Stimulated activated CD4-positive, alpha-beta T cell treated with anti-CD3 and anti-CD28 coated beads, Interleukin-12 subunit alpha, Interleukin-12 subunit beta, amount 100 ng/mL, for 24 hours (primary cell): ENCODE results near the gene CX3CL1.
"Not testable (repeated sequence)": the region's sequence is repeated elsewhere in the genome, so short reads cannot be mapped to it uniquely, and the experiment has no call there.

Experiments
- DNase-seq, 2 experiments: peaks; one replicate each; pipeline ENCODE4 v3.0.0-alpha.2; 2020; ENCODE audit warnings: low read depth in 2 of 2

CX3CL1 gene

GRCh38 chr16:57382535-57383275 lies 10.4 kb downstream of the CX3CL1 start:
- no peak for DNase-seq

- no peak for DNase-seq
Measured at GRCh38 chr16:57383276-57384247, 11.3 kb downstream of the CX3CL1 start.

- no peak for DNase-seq
Measured at GRCh38 chr16:57384248-57385070, 12.2 kb downstream of the CX3CL1 start.

- no peak for DNase-seq
Measured at GRCh38 chr16:57385083-57385482, 12.8 kb downstream of the CX3CL1 start.

- no peak for DNase-seq
Measured at GRCh38 chr16:57386381-57386951, 14.2 kb downstream of the CX3CL1 start.

GRCh38 chr16:57387598-57388354 lies 15.5 kb downstream of the CX3CL1 start:
- DNase-seq, result no peak

- DNase-seq, result no peak
Measured at GRCh38 chr16:57388359-57389086, 16.2 kb downstream of the CX3CL1 start.

- no peak for DNase-seq
Measured at GRCh38 chr16:57389087-57389468, 16.8 kb downstream of the CX3CL1 start.

GRCh38 chr16:57390636-57391295 lies 18.5 kb downstream of the CX3CL1 start:
- DNase-seq, result no peak

- no peak for DNase-seq
Measured at GRCh38 chr16:57391300-57391699, 19.0 kb downstream of the CX3CL1 start.

- no peak for DNase-seq
Measured at GRCh38 chr16:57391708-57392107, 19.4 kb downstream of the CX3CL1 start.

GRCh38 chr16:57392694-57393093 lies 20.4 kb downstream of the CX3CL1 start:
- no peak for DNase-seq

GRCh38 chr16:57394444-57394843 lies 22.2 kb downstream of the CX3CL1 start:
- DNase-seq, result no peak

GRCh38 chr16:57395026-57395425 lies 22.7 kb downstream of the CX3CL1 start:
- no peak for DNase-seq

GRCh38 chr16:57396786-57397185 lies 24.5 kb downstream of the CX3CL1 start:
- no peak for DNase-seq

- not testable (repeated sequence) for DNase-seq
Measured at GRCh38 chr16:57397493-57397892, 25.2 kb downstream of the CX3CL1 start.

GRCh38 chr16:57401943-57402640 lies 29.8 kb downstream of the CX3CL1 start:
- no peak for DNase-seq

- DNase-seq, result no peak
Measured at GRCh38 chr16:57403965-57404817, 31.9 kb downstream of the CX3CL1 start, which contains the start of gene CCL17. TSS of gene CCL17 (plus strand) at chr16:57404767. CDS start at chr16:57413933, 9,166 bp downstream.
